ENCODE results near the gene ZEB2.

DNA sequence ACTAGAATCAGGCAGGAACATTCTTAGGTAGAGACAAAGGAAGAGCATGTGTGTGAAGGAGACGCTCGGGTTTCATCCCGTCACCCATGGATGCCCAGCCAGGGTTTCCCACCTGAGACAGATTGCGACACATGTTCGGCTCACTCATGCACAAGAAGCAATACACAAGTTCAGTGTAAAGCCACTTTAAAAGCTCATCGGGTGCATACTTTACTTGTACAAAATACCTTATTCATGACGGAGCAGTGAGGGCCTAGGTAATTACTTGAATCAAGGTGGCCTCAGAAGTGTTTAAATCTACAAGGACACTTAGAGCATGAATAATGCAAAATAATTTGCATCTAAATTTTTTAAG, 42.0 kb downstream of the ZEB2 start:
- TF ChIP-seq, protein P1, sequence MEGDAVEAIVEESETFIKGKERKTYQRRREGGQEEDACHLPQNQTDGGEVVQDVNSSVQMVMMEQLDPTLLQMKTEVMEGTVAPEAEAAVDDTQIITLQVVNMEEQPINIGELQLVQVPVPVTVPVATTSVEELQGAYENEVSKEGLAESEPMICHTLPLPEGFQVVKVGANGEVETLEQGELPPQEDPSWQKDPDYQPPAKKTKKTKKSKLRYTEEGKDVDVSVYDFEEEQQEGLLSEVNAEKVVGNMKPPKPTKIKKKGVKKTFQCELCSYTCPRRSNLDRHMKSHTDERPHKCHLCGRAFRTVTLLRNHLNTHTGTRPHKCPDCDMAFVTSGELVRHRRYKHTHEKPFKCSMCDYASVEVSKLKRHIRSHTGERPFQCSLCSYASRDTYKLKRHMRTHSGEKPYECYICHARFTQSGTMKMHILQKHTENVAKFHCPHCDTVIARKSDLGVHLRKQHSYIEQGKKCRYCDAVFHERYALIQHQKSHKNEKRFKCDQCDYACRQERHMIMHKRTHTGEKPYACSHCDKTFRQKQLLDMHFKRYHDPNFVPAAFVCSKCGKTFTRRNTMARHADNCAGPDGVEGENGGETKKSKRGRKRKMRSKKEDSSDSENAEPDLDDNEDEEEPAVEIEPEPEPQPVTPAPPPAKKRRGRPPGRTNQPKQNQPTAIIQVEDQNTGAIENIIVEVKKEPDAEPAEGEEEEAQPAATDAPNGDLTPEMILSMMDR (IDR thresholded peaks at IDR 0.05 in 2 of 3, conservative IDR thresholded peaks at IDR 0.05 in 1 of 3; ENCODE audit: control insufficient read depth in 2 of 3, extremely low read depth in 1 of 3, insufficient read depth in 1 of 3, low read depth in 3 of 3, low read length in 3 of 3), result no peak
- TF ChIP-seq ZNF274 (IDR thresholded peaks at IDR 0.05; ENCODE audit: insufficient read depth, insufficient read length) (no peak), SP1 (IDR thresholded peaks at IDR 0.05; ENCODE audit: low read depth, low read length) (no peak), EP300 (IDR thresholded peaks at IDR 0.05; ENCODE audit: borderline replicate concordance in 1 of 2, control insufficient read depth in 1 of 2, low read depth in 2 of 2, low read length in 2 of 2) (no peak), JUNB (IDR thresholded peaks at IDR 0.05) (no peak), POLR2A (IDR thresholded peaks at IDR 0.05; ENCODE audit: low read depth, low read length) (no peak)
- TF ChIP-seq, protein P2, sequence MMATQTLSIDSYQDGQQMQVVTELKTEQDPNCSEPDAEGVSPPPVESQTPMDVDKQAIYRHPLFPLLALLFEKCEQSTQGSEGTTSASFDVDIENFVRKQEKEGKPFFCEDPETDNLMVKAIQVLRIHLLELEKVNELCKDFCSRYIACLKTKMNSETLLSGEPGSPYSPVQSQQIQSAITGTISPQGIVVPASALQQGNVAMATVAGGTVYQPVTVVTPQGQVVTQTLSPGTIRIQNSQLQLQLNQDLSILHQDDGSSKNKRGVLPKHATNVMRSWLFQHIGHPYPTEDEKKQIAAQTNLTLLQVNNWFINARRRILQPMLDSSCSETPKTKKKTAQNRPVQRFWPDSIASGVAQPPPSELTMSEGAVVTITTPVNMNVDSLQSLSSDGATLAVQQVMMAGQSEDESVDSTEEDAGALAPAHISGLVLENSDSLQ (IDR thresholded peaks at IDR 0.05), result no peak
- TF ChIP-seq, protein P3, sequence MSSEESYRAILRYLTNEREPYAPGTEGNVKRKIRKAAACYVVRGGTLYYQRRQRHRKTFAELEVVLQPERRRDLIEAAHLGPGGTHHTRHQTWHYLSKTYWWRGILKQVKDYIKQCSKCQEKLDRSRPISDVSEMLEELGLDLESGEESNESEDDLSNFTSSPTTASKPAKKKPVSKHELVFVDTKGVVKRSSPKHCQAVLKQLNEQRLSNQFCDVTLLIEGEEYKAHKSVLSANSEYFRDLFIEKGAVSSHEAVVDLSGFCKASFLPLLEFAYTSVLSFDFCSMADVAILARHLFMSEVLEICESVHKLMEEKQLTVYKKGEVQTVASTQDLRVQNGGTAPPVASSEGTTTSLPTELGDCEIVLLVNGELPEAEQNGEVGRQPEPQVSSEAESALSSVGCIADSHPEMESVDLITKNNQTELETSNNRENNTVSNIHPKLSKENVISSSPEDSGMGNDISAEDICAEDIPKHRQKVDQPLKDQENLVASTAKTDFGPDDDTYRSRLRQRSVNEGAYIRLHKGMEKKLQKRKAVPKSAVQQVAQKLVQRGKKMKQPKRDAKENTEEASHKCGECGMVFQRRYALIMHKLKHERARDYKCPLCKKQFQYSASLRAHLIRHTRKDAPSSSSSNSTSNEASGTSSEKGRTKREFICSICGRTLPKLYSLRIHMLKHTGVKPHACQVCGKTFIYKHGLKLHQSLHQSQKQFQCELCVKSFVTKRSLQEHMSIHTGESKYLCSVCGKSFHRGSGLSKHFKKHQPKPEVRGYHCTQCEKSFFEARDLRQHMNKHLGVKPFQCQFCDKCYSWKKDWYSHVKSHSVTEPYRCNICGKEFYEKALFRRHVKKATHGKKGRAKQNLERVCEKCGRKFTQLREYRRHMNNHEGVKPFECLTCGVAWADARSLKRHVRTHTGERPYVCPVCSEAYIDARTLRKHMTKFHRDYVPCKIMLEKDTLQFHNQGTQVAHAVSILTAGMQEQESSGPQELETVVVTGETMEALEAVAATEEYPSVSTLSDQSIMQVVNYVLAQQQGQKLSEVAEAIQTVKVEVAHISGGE (CRISPR knock-in tag; IDR thresholded peaks at IDR 0.05), result no peak
- TF ChIP-seq, protein P4, sequence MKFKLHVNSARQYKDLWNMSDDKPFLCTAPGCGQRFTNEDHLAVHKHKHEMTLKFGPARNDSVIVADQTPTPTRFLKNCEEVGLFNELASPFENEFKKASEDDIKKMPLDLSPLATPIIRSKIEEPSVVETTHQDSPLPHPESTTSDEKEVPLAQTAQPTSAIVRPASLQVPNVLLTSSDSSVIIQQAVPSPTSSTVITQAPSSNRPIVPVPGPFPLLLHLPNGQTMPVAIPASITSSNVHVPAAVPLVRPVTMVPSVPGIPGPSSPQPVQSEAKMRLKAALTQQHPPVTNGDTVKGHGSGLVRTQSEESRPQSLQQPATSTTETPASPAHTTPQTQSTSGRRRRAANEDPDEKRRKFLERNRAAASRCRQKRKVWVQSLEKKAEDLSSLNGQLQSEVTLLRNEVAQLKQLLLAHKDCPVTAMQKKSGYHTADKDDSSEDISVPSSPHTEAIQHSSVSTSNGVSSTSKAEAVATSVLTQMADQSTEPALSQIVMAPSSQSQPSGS (IDR thresholded peaks at IDR 0.05; ENCODE audit: low read length), result no peak

Data from GM12878 (cell line).